Mammary epithelial cell (primary cell): ENCODE data around the gene LYVE1.

Experiments used
- CTCF ChIP-seq, 2 donors: IDR thresholded peaks in 1 of 2; conservative IDR thresholded peaks in 1 of 2; 2 replicates each; pipeline ENCODE4 v1.5.1; 2011 to 2012; ENCODE audit warnings: inconsistent platforms in 2 of 2, low read length in 2 of 2, mild to moderate bottlenecking in 2 of 2, control low read depth in 1 of 2, low read depth in 1 of 2; ENCODE audit not compliant: insufficient read depth in 1 of 2; ENCODE audit errors: extremely low read depth in 1 of 2
- EZH2 ChIP-seq: IDR thresholded peaks from 2 replicates; pipeline ENCODE4 v1.6.1; 2012; ENCODE audit warnings: low read length, inconsistent platforms, borderline replicate concordance

GRCh38 chr11:10591741-10592140, 23.3 kb upstream of the LYVE1 start:
- no peak for TF ChIP-seq CTCF (conservative IDR thresholded peaks at IDR 0.05 in 1 of 2, IDR thresholded peaks at IDR 0.05 in 1 of 2; ENCODE audit: extremely low read depth in 1 of 2, insufficient read depth in 1 of 2, low read depth in 1 of 2, low read length in 2 of 2)
- TF ChIP-seq EZH2 = no peak
